GM12878 (cell line): ENCODE results near the gene CCDC91. TPM values are rescaled to one million over a fixed set of nuclear protein-coding genes. Genes with fewer than 3 reads are reported as not detected.

Source experiments
- ATAC-seq: fragments of 200-7000 bp; cut with Tn5 transposase; 3 replicates; pipeline ENCODE4 v1.9.1; 2020; ENCODE audit warnings: mild to moderate bottlenecking, moderate library complexity
- BruUV-seq: library from RNA; stranded (reverse); fragments of 400-500 nt; replicated peaks from 2 replicates; lab custom pipeline; 2021; lab: Mats Ljungman, UMichigan
- CTCF ChIA-PET: fragments of 300-600 bp; sonication (Branson Sonifier 250); formaldehyde crosslinking; extraction: SDS; loops from one replicate; lab custom pipeline; 2021; ENCODE audit warnings: inconsistent platforms; lab: Yijun Ruan, JAX
- POLR2A ChIA-PET: fragments of 350-600 bp; formaldehyde crosslinking; extraction: SDS; loops from one replicate; lab custom pipeline; 2021; ENCODE audit warnings: inconsistent platforms; lab: Charles Lee
- RAD21 ChIA-PET: fragments of 300-600 bp; sonication (Branson Sonifier 250); formaldehyde crosslinking; loops from one replicate; lab custom pipeline; 2023; ENCODE audit warnings: antibody characterized with exemption; ENCODE audit not compliant: unreplicated experiment; lab: Charles Lee
- SMC1A ChIA-PET: fragments of 300-600 bp; sonication (Branson Sonifier 250); formaldehyde crosslinking; loops from one replicate; lab custom pipeline; 2023; ENCODE audit not compliant: unreplicated experiment, uncharacterized antibody; lab: Charles Lee
- DNase-seq: peaks from one replicate; pipeline ENCODE4 v3.0.0-alpha.2; 2011; ENCODE audit warnings: low read depth, low spot score
- FAIRE-seq: peaks from 3 replicates; lab custom pipeline; 2011; peaks lifted over from hg19 to GRCh38; lab: Jason Lieb, UNC
- H2AFZ ChIP-seq: 2 replicates; pipeline ENCODE4 v1.6.0; 2011; ENCODE audit warnings: low read depth, low read length, control low read depth; ENCODE audit not compliant: control insufficient read depth
- H3K27ac ChIP-seq: 2 replicates; pipeline ENCODE4 v1.5.1; 2011; ENCODE audit warnings: control low read depth; ENCODE audit not compliant: control insufficient read depth, insufficient read depth
- H3K27me3 ChIP-seq, 2 experiments: replicated peaks in 1 of 2; 2 replicates each; pipeline versions ENCODE4 v1.6.0 to v1.6.1; 2011; ENCODE audit warnings: low read length in 1 of 2; ENCODE audit not compliant: control insufficient read depth in 2 of 2, insufficient read depth in 2 of 2
- H3K36me3 ChIP-seq, 2 experiments: 2 replicates each; pipeline ENCODE4 v1.5.1; 2011; ENCODE audit warnings: low read length in 1 of 2; ENCODE audit not compliant: control insufficient read depth in 2 of 2, insufficient read depth in 2 of 2
- H3K4me1 ChIP-seq: 2 replicates; pipeline ENCODE4 v1.6.1; 2011; ENCODE audit warnings: mild to moderate bottlenecking, low read length, moderate library complexity, mixed read lengths; ENCODE audit not compliant: control insufficient read depth, insufficient read depth
- H3K4me2 ChIP-seq: 2 replicates; pipeline ENCODE4 v1.6.0; 2011; ENCODE audit warnings: control low read depth; ENCODE audit not compliant: control insufficient read depth, insufficient read depth
- H3K4me3 ChIP-seq: fragments of 200-600 bp; sonication (generic); 2 replicates; pipeline ENCODE4 v1.5.1; 2016
- H3K79me2 ChIP-seq: 2 replicates; pipeline ENCODE4 v1.6.0; 2011; ENCODE audit warnings: low read length; ENCODE audit not compliant: control insufficient read depth, insufficient read depth
- H3K9ac ChIP-seq: 2 replicates; pipeline ENCODE4 v1.8.0; 2011; ENCODE audit warnings: low read length, control low read depth, mixed read lengths; ENCODE audit not compliant: control insufficient read depth, insufficient read depth
- H3K9me3 ChIP-seq: replicated peaks from 3 replicates; pipeline ENCODE4 v1.5.1; 2011; ENCODE audit warnings: mild to moderate bottlenecking, low read length; ENCODE audit not compliant: control insufficient read depth, insufficient read depth
- H4K20me1 ChIP-seq: 2 replicates; pipeline ENCODE4 v1.6.0; 2011; ENCODE audit not compliant: control insufficient read depth, insufficient read depth
- CEBPB ChIP-seq, 2 experiments: fragments of 150-350 bp in 1 of 2; IDR thresholded peaks; 2 replicates each; pipeline ENCODE4 v1.6.1; 2012 to 2014; ENCODE audit warnings: low read depth in 2 of 2, low read length in 2 of 2, borderline replicate concordance in 1 of 2, inconsistent platforms in 1 of 2
- CREB1 ChIP-seq: IDR thresholded peaks from 2 replicates; pipeline ENCODE4 v1.6.1; 2012; ENCODE audit warnings: low read depth, mild to moderate bottlenecking, inconsistent platforms
- CREM ChIP-seq: IDR thresholded peaks from 2 replicates; pipeline ENCODE4 v1.6.1; 2014; ENCODE audit warnings: antibody characterized with exemption, low read depth
- NFIC ChIP-seq: IDR thresholded peaks from 2 replicates; pipeline ENCODE4 v1.6.1; 2012; ENCODE audit warnings: low read depth, mild to moderate bottlenecking, inconsistent platforms, low read length, moderate library complexity
- RFX5 ChIP-seq: IDR thresholded peaks from 2 replicates; pipeline ENCODE4 v1.6.1; 2011; ENCODE audit warnings: low read depth, low read length, improper control_type of control experiment
- SPI1 ChIP-seq: IDR thresholded peaks from 2 replicates; pipeline ENCODE4 v1.6.1; 2011; ENCODE audit warnings: low read depth, mild to moderate bottlenecking, low read length, moderate library complexity, borderline replicate concordance; ENCODE audit not compliant: insufficient read depth
- YY1 ChIP-seq: IDR thresholded peaks from 2 replicates; pipeline ENCODE4 v1.6.1; 2011; ENCODE audit warnings: low read depth, mild to moderate bottlenecking, low read length
- ZZZ3 ChIP-seq: IDR thresholded peaks from 2 replicates; pipeline ENCODE4 v1.6.1; 2011; ENCODE audit warnings: low read depth; ENCODE audit not compliant: control insufficient read depth, insufficient read length
- WGBS: methylation state at CpG from one replicate; pipeline ENCODE4 v1.1.6; 2016; ENCODE audit warnings: low lambda C conversion rate; ENCODE audit not compliant: insufficient replicate concordance, insufficient coverage; ENCODE audit errors: missing lambda C conversion rate; 5-methylcytosine and 5-hydroxymethylcytosine counted together
- in situ Hi-C: fragments of 300-500 bp; cut with MboI; formaldehyde crosslinking; loops from 9 replicates; pipeline ENCODE4 v1.14.3; 2018; ENCODE audit warnings: mixed read lengths
- intact Hi-C: fragments of 100-400 bp; cut with micrococcal nuclease; formaldehyde crosslinking; loops from one replicate; pipeline ENCODE4 v1.14.2; 2022; ENCODE audit not compliant: unreplicated experiment
- polyA plus RNA-seq, 11 experiments: library from polyadenylated mRNA; depleted of rRNA in 4 of 11; unstranded in 6 of 11; stranded (reverse) in 5 of 11; fragments of >200 nt; fragmentation: Nextera tagmentation in 4 of 11; fragmentation: Illumina TruSeq in 1 of 11; extraction: Ambion mirVana in 4 of 11; extraction: Trizol in 1 of 11; gene quantifications; 1 replicate in 1 of 11; 2 replicates in 10 of 11; pipeline versions ENCODE4 v1.2.1 to v1.2.3, GENCODE V29; 2011 to 2016; ENCODE audit warnings: inconsistent platforms in 2 of 11, missing spikeins in 2 of 11, low read depth in 1 of 11
- total RNA-seq, 4 experiments: library from RNA; depleted of rRNA in 3 of 4; stranded (reverse); fragments of >200 nt in 3 of 4; fragmentation: Illumina TruSeq in 1 of 4; extraction: Trizol in 1 of 4; gene quantifications; 2 replicates each; pipeline versions ENCODE4 v1.2.1 to v1.2.3, GENCODE V29; 2013 to 2021
- TF ChIP-seq, protein P1 (sequence below): IDR thresholded peaks from 2 replicates; pipeline ENCODE4 v1.6.1; 2011; ENCODE audit warnings: mild to moderate bottlenecking, low read depth, low read length, moderate library complexity; ENCODE audit not compliant: insufficient replicate concordance
- TF ChIP-seq, protein P2 (sequence below), 3 experiments: IDR thresholded peaks in 2 of 3; conservative IDR thresholded peaks in 1 of 3; 2 replicates each; pipeline ENCODE4 v1.5.1; 2011; ENCODE audit warnings: low read depth in 3 of 3, low read length in 3 of 3, mild to moderate bottlenecking in 3 of 3, control low read depth in 2 of 3, moderate library complexity in 2 of 3, inconsistent platforms in 1 of 3, mixed read lengths in 1 of 3; ENCODE audit not compliant: control insufficient read depth in 2 of 3, insufficient read depth in 1 of 3; ENCODE audit errors: extremely low read depth in 1 of 3

CCDC91 gene
- total and polyA plus RNA-seq, 10 of the 15 experiments (the other 5 are each of a cell fraction or from before 2014, with no cell fraction given): 6.1 to 24.9 (median 16.5) TPM

- peak; percentile 8 for DNase-seq
- peak; percentile 56 for ATAC-seq
- intact Hi-C loops: no loop called here
- POLR2A ChIA-PET: no interaction called here
- RAD21 ChIA-PET: interaction anchor here (1.8 kb wide), 1 partner anchor 17 kb away, joined by 4 read pairs; no protein-coding TSS in a partner anchor
- no peaks in the 10 kb centered on the region for H3K4me1 ChIP-seq
- no peaks in the 10 kb centered on the region for H3K36me3 ChIP-seq
- H3K27me3 ChIP-seq: no peaks in the 10 kb centered on the region
- H3K9ac ChIP-seq: no peak overlapping the region
- no peaks in the 10 kb centered on the region for H4K20me1 ChIP-seq
- CTCF ChIA-PET: no interaction called here
- 52% methylated on average over 3 of the region's 6 CpGs for WGBS
- BruUV-seq: no TSS peak
- no peaks in the 10 kb centered on the region for H3K79me2 ChIP-seq
- no peak overlapping the region for H3K4me2 ChIP-seq
- H3K27ac ChIP-seq: no peak overlapping the region
- H3K9me3 ChIP-seq: peaks cover 8% of the 10 kb centered on the region
- H3K4me3 ChIP-seq: no peak overlapping the region
- in situ Hi-C loops: no loop called here
- TF ChIP-seq CEBPB (IDR thresholded peaks at IDR 0.05; ENCODE audit: borderline replicate concordance in 1 of 2, low read depth in 2 of 2, low read length in 2 of 2): no peak
- TF ChIP-seq SPI1: peak; percentile 38; the same call in 1 of the 2 replicates
- TF ChIP-seq, all 136 proteins: peak for 1
- FAIRE-seq: no peak
- H2AFZ ChIP-seq: no peak overlapping the region
- SMC1A ChIA-PET: interaction anchor here (0.7 to 1.9 kb wide), 7 partner anchors 8 to 62 kb away, joined by 3 to 7 read pairs (median 3); no protein-coding TSS in a partner anchor
Observed at GRCh38 chr12:28294300-28294699, 104.0 kb downstream of the CCDC91 start.

DNA sequence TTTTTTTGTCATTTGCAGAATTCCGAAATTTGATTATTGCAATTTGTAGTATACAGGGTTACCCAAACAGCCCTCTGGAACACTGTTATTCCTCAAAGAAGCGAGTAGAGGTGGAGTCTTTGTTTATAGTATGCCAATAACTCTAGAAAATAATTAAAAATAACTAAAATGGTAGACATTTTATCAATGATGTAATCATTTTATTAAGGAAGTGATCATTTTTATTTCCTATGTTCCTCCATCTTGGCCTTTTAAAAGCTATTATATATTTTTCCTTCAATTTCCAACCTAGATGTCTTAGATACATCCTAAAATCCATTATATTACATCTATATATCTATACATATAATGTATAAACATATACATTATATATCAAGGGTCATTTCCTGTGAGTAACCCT is 106.0 kb downstream of the CCDC91 start:
- BruUV-seq: no TSS peak
- Histone ChIP-seq H3K4me1 (no peaks in the 10 kb centered on the region), H3K4me2 (no peak overlapping the region), H3K27me3 (no peaks in the 10 kb centered on the region), H3K36me3 (no peaks in the 10 kb centered on the region), H4K20me1 (no peaks in the 10 kb centered on the region), H3K79me2 (no peaks in the 10 kb centered on the region), H3K9ac (no peak overlapping the region), H3K9me3 (peaks cover 1% of the 10 kb centered on the region; the same call in 2 of the 3 replicates), H3K27ac (no peak overlapping the region), H3K4me3 (no peak overlapping the region), H2AFZ (no peak overlapping the region)
- FAIRE-seq (no peak), ATAC-seq (no peak), DNase-seq (no peak)
- WGBS: 97% methylated on average over 2 of the region's 2 CpGs
- POLR2A ChIA-PET: no interaction called here
- SMC1A ChIA-PET: no interaction called here
- intact Hi-C loops: no loop called here
- in situ Hi-C loops: no loop called here
- CTCF ChIA-PET: no interaction called here
- RAD21 ChIA-PET: no interaction called here
- TF ChIP-seq YY1 (no peak), CREB1 (no peak), CREM (no peak), NFIC (no peak), ZZZ3 (no peak), RFX5 (no peak)
- TF ChIP-seq, protein P1, sequence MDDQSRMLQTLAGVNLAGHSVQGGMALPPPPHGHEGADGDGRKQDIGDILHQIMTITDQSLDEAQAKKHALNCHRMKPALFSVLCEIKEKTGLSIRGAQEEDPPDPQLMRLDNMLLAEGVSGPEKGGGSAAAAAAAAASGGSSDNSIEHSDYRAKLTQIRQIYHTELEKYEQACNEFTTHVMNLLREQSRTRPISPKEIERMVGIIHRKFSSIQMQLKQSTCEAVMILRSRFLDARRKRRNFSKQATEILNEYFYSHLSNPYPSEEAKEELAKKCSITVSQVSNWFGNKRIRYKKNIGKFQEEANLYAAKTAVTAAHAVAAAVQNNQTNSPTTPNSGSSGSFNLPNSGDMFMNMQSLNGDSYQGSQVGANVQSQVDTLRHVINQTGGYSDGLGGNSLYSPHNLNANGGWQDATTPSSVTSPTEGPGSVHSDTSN: no peak
- TF ChIP-seq, protein P2, sequence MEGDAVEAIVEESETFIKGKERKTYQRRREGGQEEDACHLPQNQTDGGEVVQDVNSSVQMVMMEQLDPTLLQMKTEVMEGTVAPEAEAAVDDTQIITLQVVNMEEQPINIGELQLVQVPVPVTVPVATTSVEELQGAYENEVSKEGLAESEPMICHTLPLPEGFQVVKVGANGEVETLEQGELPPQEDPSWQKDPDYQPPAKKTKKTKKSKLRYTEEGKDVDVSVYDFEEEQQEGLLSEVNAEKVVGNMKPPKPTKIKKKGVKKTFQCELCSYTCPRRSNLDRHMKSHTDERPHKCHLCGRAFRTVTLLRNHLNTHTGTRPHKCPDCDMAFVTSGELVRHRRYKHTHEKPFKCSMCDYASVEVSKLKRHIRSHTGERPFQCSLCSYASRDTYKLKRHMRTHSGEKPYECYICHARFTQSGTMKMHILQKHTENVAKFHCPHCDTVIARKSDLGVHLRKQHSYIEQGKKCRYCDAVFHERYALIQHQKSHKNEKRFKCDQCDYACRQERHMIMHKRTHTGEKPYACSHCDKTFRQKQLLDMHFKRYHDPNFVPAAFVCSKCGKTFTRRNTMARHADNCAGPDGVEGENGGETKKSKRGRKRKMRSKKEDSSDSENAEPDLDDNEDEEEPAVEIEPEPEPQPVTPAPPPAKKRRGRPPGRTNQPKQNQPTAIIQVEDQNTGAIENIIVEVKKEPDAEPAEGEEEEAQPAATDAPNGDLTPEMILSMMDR (IDR thresholded peaks at IDR 0.05 in 2 of 3, conservative IDR thresholded peaks at IDR 0.05 in 1 of 3; ENCODE audit: control insufficient read depth in 2 of 3, extremely low read depth in 1 of 3, insufficient read depth in 1 of 3, low read depth in 3 of 3, low read length in 3 of 3): no peak
